Measurements from ENCODE around the gene ABCD3.

- TF ChIP-seq STAG1 (CRISPR knock-in tag; IDR thresholded peaks at IDR 0.05) (no peak), POLR2AphosphoS5 (IDR thresholded peaks at IDR 0.05; ENCODE audit: low read depth, low read length) (no peak), PATZ1 (CRISPR knock-in tag; IDR thresholded peaks at IDR 0.05) (no peak), ARID5B (CRISPR knock-in tag; IDR thresholded peaks at IDR 0.05) (no peak), KLF13 (CRISPR knock-in tag; IDR thresholded peaks at IDR 0.05) (no peak), FOXM1 (CRISPR knock-in tag; IDR thresholded peaks at IDR 0.05) (no peak), ZMYM2 (CRISPR knock-in tag; IDR thresholded peaks at IDR 0.05) (no peak), MAFG (CRISPR knock-in tag; IDR thresholded peaks at IDR 0.05) (no peak), TP53 (CRISPR knock-in tag; conservative IDR thresholded peaks at IDR 0.05) (no peak), MIER3 (CRISPR knock-in tag; IDR thresholded peaks at IDR 0.05; ENCODE audit: borderline replicate concordance) (no peak)
- TF ChIP-seq, protein P1, sequence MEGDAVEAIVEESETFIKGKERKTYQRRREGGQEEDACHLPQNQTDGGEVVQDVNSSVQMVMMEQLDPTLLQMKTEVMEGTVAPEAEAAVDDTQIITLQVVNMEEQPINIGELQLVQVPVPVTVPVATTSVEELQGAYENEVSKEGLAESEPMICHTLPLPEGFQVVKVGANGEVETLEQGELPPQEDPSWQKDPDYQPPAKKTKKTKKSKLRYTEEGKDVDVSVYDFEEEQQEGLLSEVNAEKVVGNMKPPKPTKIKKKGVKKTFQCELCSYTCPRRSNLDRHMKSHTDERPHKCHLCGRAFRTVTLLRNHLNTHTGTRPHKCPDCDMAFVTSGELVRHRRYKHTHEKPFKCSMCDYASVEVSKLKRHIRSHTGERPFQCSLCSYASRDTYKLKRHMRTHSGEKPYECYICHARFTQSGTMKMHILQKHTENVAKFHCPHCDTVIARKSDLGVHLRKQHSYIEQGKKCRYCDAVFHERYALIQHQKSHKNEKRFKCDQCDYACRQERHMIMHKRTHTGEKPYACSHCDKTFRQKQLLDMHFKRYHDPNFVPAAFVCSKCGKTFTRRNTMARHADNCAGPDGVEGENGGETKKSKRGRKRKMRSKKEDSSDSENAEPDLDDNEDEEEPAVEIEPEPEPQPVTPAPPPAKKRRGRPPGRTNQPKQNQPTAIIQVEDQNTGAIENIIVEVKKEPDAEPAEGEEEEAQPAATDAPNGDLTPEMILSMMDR (CRISPR knock-in tag; IDR thresholded peaks at IDR 0.05) = no peak
Observed at GRCh38 chr1:94413311-94413710, 4.9 kb upstream of the ABCD3 start.

Measured in HepG2 (cell line).